Urinary bladder (tissue), 4 donors: ENCODE results near the gene ACO2. TPM values are rescaled to one million over a fixed set of nuclear protein-coding genes. Genes with fewer than 3 reads are reported as not detected.

Experiments used
- DNase-seq: peaks from one replicate; pipeline ENCODE4 v3.0.0-alpha.2; 2015; ENCODE audit errors: extremely low spot score
- H3K27ac ChIP-seq: one replicate; pipeline ENCODE4 v1.5.1; 2013; ENCODE audit warnings: low read depth, mild to moderate bottlenecking, moderate library complexity
- H3K36me3 ChIP-seq: one replicate; pipeline ENCODE4 v1.6.1; 2013; ENCODE audit warnings: mild to moderate bottlenecking, moderate library complexity; ENCODE audit not compliant: insufficient read depth
- H3K4me1 ChIP-seq: one replicate; pipeline ENCODE4 v1.6.1; 2013; ENCODE audit warnings: mild to moderate bottlenecking, moderate library complexity; ENCODE audit not compliant: insufficient read depth
- H3K4me3 ChIP-seq: one replicate; pipeline ENCODE4 v1.5.1; 2013; ENCODE audit warnings: low read depth, low read length
- WGBS: extraction: QIAGEN DNeasy Blood & Tissue Kit; methylation state at CpG from one replicate; pipeline ENCODE4 v1.1.7; 2013; 5-methylcytosine and 5-hydroxymethylcytosine counted together
- polyA plus RNA-seq: library from polyadenylated mRNA; stranded (reverse); fragments of 200-250 nt; gene quantifications from one replicate; pipeline ENCODE4 v1.2.3, GENCODE V29; 2013
- total RNA-seq: library from RNA; depleted of rRNA; stranded (reverse); fragments of >200 nt; gene quantifications from one replicate; pipeline ENCODE4 v1.2.3, GENCODE V29; 2014
- donor health status: healthy with polysubstance abuse.
- donor health status: healthy.

The ACO2 gene
- total and polyA plus RNA-seq, 2 donors = 41.8 to 84.6 TPM

- no peak overlapping the region for H3K27ac ChIP-seq
- 75% methylated on average over 3 of the region's 3 CpGs for WGBS
These were observed 19.9 kb downstream of the ACO2 start for GRCh38 chr22:41488596-41489385.

GRCh38 chr22:41491374-41492100 is 22.6 kb downstream of the ACO2 start:
- no peak overlapping the region for H3K27ac ChIP-seq
- peaks cover 3% of the 10 kb centered on the region for H3K4me1 ChIP-seq
- DNase-seq = peak; percentile 47
- H3K36me3 ChIP-seq = peaks cover 1% of the 10 kb centered on the region
- WGBS = 49% methylated on average over 5 of the region's 5 CpGs
- H3K4me3 ChIP-seq = no peak overlapping the region

More at GRCh38 chr22:41488596-41489385, 19.9 kb downstream of the ACO2 start:
- H3K36me3 ChIP-seq = peaks cover 1% of the 10 kb centered on the region
- peaks cover 3% of the 10 kb centered on the region for H3K4me1 ChIP-seq
- no peak overlapping the region for H3K4me3 ChIP-seq
- DNase-seq = no peak

- Histone ChIP-seq H3K4me1 (no peaks in the 10 kb centered on the region), H3K27ac (no peak overlapping the region)
- 65% methylated on average over 6 of the region's 6 CpGs for WGBS
These were observed 29.5 kb downstream of the ACO2 start for GRCh38 chr22:41498303-41498835.

GRCh38 chr22:41499624-41500280 is 30.8 kb downstream of the ACO2 start:
- H3K36me3 ChIP-seq = no peaks in the 10 kb centered on the region
- H3K4me3 ChIP-seq = no peak overlapping the region
- no peak for DNase-seq
- H3K27ac ChIP-seq = no peak overlapping the region
- 93% methylated on average over 10 of the region's 10 CpGs for WGBS
- H3K4me1 ChIP-seq = no peaks in the 10 kb centered on the region

More at GRCh38 chr22:41498303-41498835, 29.5 kb downstream of the ACO2 start:
- no peak for DNase-seq
- Histone ChIP-seq H3K4me3 (no peak overlapping the region), H3K36me3 (no peaks in the 10 kb centered on the region)

GRCh38 chr22:41500303-41500702 is 31.4 kb downstream of the ACO2 start:
- Histone ChIP-seq H3K4me1 (no peaks in the 10 kb centered on the region), H3K36me3 (no peaks in the 10 kb centered on the region), H3K4me3 (no peak overlapping the region), H3K27ac (no peak overlapping the region)
- no peak for DNase-seq
- WGBS = 90% methylated on average over 7 of the region's 7 CpGs

- no peak for DNase-seq
- no peaks in the 10 kb centered on the region for H3K36me3 ChIP-seq
- 88% methylated on average over 5 of the region's 5 CpGs for WGBS
- H3K4me3 ChIP-seq = no peak overlapping the region
- H3K4me1 ChIP-seq = no peaks in the 10 kb centered on the region
- no peak overlapping the region for H3K27ac ChIP-seq
These were observed 32.3 kb downstream of the ACO2 start for GRCh38 chr22:41501209-41501608.

GRCh38 chr22:41504397-41504796 is 35.5 kb downstream of the ACO2 start:
- WGBS = 84% methylated on average over 7 of the region's 7 CpGs
- no peak overlapping the region for H3K27ac ChIP-seq
- peaks cover 6% of the 10 kb centered on the region for H3K36me3 ChIP-seq
- no peak for DNase-seq
- no peaks in the 10 kb centered on the region for H3K4me1 ChIP-seq
- no peak overlapping the region for H3K4me3 ChIP-seq

GRCh38 chr22:41504816-41505215 is 35.9 kb downstream of the ACO2 start:
- peaks cover 6% of the 10 kb centered on the region for H3K36me3 ChIP-seq
- H3K4me3 ChIP-seq = no peak overlapping the region
- 88% methylated on average over 4 of the region's 4 CpGs for WGBS
- H3K27ac ChIP-seq = no peak overlapping the region
- DNase-seq = no peak
- no peaks in the 10 kb centered on the region for H3K4me1 ChIP-seq

- 93% methylated on average over 10 of the region's 10 CpGs for WGBS
- no peaks in the 10 kb centered on the region for H3K4me1 ChIP-seq
- no peak overlapping the region for H3K4me3 ChIP-seq
- peaks cover 6% of the 10 kb centered on the region for H3K36me3 ChIP-seq
- no peak for DNase-seq
- no peak overlapping the region for H3K27ac ChIP-seq
These were observed 36.7 kb downstream of the ACO2 start for GRCh38 chr22:41505511-41506220.

GRCh38 chr22:41507330-41508063 is 38.6 kb downstream of the ACO2 start:
- DNase-seq = no peak
- H3K36me3 ChIP-seq = peaks cover 6% of the 10 kb centered on the region
- WGBS = 94% methylated on average over 23 of the region's 23 CpGs
- no peak overlapping the region for H3K27ac ChIP-seq
- H3K4me3 ChIP-seq = no peak overlapping the region
- no peaks in the 10 kb centered on the region for H3K4me1 ChIP-seq

- no peaks in the 10 kb centered on the region for H3K4me1 ChIP-seq
These were observed 39.9 kb downstream of the ACO2 start for GRCh38 chr22:41508770-41509170.

GRCh38 chr22:41511521-41511968 is 42.6 kb downstream of the ACO2 start:
- Histone ChIP-seq H3K4me3 (no peak overlapping the region), H3K4me1 (no peaks in the 10 kb centered on the region), H3K36me3 (peaks cover 9% of the 10 kb centered on the region), H3K27ac (no peak overlapping the region)
- 58% methylated on average over 2 of the region's 2 CpGs for WGBS
- no peak for DNase-seq

More at GRCh38 chr22:41508770-41509170, 39.9 kb downstream of the ACO2 start:
- no peak for DNase-seq
- Histone ChIP-seq H3K36me3 (peaks cover 6% of the 10 kb centered on the region), H3K4me3 (no peak overlapping the region), H3K27ac (no peak overlapping the region)
- 75% methylated on average over 12 of the region's 12 CpGs for WGBS
